Activated CD8-positive, alpha-beta memory T cell treated with anti-CD3 and anti-CD28 coated beads for 4 hours (primary cell): ENCODE results near the gene DLGAP1.

Experiments
- DNase-seq, 2 donors: peaks; one replicate each; pipeline ENCODE4 v3.0.0-alpha.2; 2020; ENCODE audit warnings: low read depth in 2 of 2

Gene DLGAP1

GRCh38 chr18:3935305-3935704 is 519.8 kb downstream of the DLGAP1 start:
- no peak for DNase-seq

- DNase-seq: no peak
Observed at GRCh38 chr18:3932276-3932675, 522.8 kb downstream of the DLGAP1 start.

GRCh38 chr18:3931542-3932112 is 523.5 kb downstream of the DLGAP1 start:
- DNase-seq: no peak

GRCh38 chr18:3931013-3931315 is 524.1 kb downstream of the DLGAP1 start:
- no peak for DNase-seq

- DNase-seq: no peak
Observed at GRCh38 chr18:3930126-3931012, 524.7 kb downstream of the DLGAP1 start.

- no peak for DNase-seq
Observed at GRCh38 chr18:3924455-3924854, 530.7 kb downstream of the DLGAP1 start.

GRCh38 chr18:3923750-3924149 is 531.4 kb downstream of the DLGAP1 start:
- no peak for DNase-seq

GRCh38 chr18:3921826-3922225 is 533.3 kb downstream of the DLGAP1 start:
- no peak for DNase-seq

- DNase-seq: no peak
Observed at GRCh38 chr18:3920832-3921231, 534.3 kb downstream of the DLGAP1 start.

GRCh38 chr18:3919396-3920061 is 535.6 kb downstream of the DLGAP1 start:
- DNase-seq: no peak

GRCh38 chr18:3916082-3916481 is 539.0 kb downstream of the DLGAP1 start:
- DNase-seq: no peak

- DNase-seq: no peak
Observed at GRCh38 chr18:3914833-3915610, 540.1 kb downstream of the DLGAP1 start.

GRCh38 chr18:3914109-3914508 is 541.0 kb downstream of the DLGAP1 start:
- DNase-seq: no peak

GRCh38 chr18:3912705-3913104 is 542.4 kb downstream of the DLGAP1 start:
- DNase-seq: no peak

- DNase-seq: no peak
Observed at GRCh38 chr18:3911413-3911812, 543.7 kb downstream of the DLGAP1 start.

GRCh38 chr18:3910512-3910911 is 544.6 kb downstream of the DLGAP1 start:
- no peak for DNase-seq

GRCh38 chr18:3907955-3908354 is 547.2 kb downstream of the DLGAP1 start:
- no peak for DNase-seq

- no peak for DNase-seq
Observed at GRCh38 chr18:3906116-3906750, 548.9 kb downstream of the DLGAP1 start.

GRCh38 chr18:3903337-3903736 is 551.8 kb downstream of the DLGAP1 start:
- no peak for DNase-seq

GRCh38 chr18:3902676-3903075 is 552.4 kb downstream of the DLGAP1 start:
- DNase-seq: no peak

- no peak for DNase-seq
Observed at GRCh38 chr18:3901811-3902210, 553.3 kb downstream of the DLGAP1 start.

- DNase-seq: no peak
Observed at GRCh38 chr18:3901042-3901441, 554.1 kb downstream of the DLGAP1 start.
